ENCODE measurements around the gene CNTN4.

The CNTN4 gene

DNA sequence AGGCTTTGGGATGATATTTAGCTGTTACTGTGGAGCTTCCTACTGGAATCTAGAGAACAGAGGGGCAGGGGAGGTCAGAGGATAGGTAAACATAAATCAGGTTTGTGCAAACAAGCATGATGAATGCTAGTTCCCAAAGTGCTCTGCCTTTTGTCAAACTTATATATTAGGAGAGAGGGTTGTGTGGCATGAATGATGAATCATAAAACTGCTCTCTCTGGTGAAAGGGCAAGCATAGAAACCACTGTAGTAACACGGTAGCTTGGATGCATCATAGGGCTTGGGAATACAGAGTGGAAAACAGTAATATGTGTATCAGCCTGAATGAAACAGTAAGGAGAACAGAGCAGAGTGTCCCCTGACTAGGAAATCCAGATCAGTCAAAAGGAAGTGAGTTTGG is 524.8 kb downstream of the CNTN4 start:
- no peak for DNase-seq

DNA sequence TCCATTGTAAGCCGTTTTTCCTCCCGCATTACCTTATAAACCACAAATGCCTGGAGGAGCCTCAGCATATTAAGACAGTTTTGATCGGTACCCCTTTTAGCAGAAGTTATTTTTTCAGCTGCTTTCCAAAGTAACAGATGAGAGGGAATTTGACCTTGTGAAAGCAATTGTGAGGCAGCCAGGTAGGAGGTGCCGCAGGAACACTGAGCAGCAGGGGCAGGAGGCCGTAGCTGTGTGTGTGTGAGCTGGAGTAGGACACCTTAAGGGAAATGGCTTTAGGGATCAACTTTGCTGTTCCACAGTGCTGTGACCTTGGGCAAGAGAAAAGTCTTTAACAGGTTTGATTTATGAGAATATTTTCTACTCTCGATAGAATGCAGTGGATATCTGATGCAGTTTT is 529.5 kb downstream of the CNTN4 start:
- DNase-seq, result no peak

DNA sequence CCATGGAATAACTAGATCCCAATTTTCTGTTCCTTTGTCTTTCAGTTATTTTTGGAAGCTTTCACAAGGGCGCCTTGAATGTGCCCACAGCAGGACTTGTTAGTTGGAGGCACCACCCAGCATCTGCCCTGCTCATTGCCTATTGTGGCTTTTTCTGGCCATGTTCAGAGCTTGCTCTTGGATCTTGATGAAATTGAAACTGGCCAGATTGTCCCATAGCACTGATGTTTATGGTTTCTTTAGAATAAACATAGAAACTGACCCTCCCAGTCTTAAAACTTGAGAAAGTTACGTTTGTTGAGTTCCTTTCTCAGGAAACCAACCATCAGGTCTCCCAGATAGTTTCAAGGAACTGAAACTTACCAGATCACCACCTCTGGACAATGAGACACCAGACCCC is 536.8 kb downstream of the CNTN4 start:
- DNase-seq, result no peak

DNA sequence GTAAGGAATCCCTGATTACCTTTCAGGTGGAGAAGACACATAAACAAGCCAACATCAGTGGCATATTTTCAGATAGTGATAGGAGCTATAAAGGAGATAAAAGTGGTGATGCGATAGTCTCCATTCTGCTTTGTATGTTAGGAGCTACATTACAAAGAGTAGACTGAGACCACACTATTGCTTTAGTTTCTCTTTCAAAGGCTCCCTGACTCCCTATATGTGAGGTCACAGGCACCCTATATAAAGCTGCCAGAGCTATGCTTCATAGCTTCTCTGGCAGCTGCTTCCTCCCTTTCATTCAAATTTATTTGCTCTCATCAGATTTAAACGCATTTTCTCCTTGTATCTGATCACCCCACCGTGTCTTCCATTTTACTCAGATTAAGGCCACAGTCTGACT is 544.9 kb downstream of the CNTN4 start:
- DNase-seq, result no peak

DNA sequence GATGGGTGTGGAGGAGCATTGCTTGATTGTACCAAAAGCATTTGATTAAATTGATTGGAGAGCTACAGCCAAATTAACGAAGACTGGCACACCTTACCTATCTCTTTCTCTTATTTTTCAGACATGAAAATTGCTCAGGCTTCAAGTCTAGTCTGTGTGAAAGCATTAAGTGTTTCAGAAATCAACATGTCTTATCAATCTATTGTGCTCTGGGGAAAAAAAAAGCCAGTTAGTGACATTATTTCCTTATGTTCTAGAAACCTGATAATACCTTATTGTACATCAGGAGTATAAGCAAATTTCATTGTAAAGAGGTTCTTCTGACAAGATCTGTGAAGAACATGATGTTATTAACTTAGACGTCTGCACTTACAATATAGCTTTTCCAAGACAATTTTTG is 546.3 kb downstream of the CNTN4 start:
- no peak for DNase-seq

DNA sequence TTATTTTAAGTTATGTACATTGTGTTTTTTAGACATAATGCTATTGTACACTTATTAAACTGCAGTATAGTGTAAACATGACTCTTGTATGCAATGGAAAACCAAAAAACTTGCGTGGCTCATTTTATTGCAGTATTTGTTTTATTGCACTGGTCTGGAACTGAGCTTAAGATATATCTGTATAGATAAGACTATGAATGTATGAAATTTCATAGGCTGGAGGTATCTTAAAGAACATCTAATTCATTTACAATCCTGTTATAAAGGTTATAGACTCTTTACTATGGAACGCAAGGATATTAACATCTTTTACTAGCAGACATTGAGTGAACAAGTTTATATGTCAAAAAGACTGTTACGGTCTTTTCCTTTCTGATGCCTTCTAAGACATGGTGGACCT is 552.1 kb downstream of the CNTN4 start:
- DNase-seq, result no peak

DNA sequence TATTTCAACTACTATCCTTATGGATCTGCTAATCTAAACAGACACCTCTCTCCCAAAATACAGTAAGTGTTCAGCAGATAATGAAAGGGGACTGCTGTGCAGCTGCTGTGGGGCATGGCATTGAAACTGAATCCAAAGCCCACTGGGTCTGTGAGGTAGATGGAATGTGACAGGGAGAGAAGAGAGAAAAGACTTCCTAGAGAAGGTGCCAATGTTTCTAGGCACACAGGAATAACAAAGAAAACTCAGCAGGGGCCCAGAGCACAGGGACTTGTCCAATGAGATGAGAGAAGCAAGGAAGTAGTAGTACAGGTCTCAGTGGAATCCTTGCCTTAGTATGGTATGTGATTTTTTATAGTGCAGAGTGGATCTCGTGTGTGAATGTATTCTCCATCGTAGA is 553.7 kb downstream of the CNTN4 start:
- DNase-seq, result no peak

DNA sequence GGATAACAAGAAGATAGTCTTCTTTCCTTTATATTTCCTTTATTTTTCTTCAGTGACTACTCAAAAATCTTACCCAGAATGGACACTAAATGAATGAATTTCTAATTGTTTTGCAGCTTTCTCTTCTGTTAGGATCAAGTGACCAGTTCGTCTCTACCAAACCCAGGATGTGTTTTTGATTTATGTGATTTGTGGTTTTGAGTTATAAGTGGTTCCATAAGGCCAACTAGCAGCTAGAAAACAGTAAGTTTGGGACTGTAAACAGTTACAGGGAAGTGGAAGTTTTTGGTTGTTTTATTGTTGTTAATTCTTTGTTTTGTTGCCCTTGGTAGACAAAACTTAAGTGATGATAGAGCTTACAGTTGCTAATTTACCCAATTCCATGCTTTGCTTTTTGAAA is 555.0 kb downstream of the CNTN4 start:
- DNase-seq, result no peak

DNA sequence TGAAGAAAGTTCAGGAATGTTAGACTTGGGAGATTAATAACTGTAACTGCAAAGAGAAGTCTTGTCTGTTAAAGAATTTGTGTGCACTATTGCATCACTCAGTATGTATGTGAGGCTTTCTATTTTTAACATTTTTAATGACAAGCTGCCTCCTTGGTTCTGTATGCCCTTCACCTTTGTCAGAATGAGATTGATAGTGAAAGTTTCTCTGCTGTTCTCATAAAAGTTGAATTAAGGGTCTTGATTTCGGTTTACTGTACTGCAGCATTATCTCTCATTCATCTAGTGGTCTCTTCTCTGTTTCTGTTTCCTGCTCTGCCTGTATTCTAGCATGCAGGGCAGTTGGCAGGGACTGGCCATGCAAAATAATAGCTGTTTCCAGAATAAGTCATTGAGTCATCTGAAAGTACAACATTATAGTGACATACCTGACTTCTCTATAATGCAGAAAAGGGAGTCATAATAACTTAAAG is 556.6 kb downstream of the CNTN4 start:
- DNase-seq, result no peak

DNA sequence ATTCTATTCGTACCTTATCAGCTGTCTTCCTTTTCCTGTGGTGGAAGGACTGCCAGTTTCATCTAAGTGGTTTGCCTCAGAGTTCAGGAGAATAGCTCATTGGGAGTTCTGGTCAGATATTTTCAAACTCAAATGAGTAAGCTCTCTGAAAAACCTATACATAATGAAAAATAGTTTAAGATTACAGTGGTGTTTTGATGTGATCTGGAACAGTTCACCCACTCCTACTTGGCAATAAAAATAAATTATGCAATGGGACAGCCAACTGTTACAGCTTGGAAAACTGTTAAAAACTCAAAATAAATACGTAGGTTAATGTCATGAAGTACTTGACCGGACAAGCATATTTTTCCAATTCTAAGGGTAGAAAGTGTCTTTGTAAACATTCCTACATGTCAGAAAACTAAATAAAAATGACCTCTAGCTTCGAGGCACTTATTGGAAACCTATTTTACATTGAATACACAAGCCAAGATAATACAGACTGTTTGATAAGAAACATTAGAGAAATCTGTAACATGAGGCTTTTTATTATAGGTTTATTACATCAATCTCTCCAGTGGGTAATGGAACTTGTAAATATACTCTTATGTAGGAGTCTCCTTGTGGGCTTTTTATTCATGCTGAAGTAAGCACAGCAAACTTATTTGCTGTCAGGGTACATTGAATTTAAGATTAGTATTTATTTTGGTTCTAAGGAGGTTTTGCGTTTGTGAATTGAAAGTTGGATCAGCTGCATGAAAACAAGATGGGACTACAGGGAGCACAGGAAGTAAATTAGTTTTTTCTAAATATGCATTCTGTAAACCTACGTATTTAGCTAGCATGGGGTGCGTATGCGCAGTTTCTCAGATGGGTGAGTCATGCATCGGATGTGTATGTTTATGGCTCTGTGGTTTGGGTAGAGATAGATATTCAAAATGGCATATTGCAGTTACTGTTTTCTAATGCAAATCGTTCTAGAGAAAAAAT is 558.4 kb downstream of the CNTN4 start:
- no peak for DNase-seq

DNA sequence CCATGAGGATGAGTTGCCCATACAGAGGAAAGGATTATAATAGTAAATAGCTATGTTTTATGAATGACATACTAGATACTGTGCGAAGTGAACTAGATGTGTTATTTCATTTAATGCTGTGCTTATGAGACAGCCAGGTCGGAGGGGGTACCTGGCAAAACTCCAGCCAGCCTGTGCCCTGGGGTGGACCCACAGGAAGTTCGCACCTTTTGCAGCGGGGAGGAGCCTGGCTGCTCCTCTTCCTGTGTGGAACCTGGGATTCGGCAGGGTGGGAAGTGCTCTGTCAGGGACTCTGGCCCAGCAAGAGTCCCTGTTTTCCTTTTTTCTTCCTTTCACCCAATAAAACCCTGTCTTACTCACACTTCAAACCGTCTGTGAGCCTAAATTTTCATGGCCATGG is 559.3 kb downstream of the CNTN4 start:
- no peak for DNase-seq

DNA sequence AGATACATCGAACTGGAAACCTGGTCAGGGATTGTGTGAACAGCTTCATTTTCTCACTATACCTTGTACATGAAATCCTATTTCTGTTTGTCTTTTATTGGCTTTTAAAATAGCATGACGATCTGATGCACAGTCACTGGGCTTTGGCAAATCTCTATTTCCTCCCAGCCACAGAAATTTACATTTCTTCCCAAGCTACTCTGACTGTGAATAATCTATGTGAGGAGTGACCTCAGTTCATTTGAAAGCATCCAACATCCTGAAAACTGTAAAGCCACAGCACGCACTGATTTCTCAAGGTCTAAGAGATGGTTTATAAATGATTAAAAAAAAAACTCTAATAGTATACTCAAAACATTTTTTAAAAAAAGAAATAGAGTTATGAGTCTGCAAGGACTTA is 561.2 kb downstream of the CNTN4 start:
- DNase-seq, result no peak

DNA sequence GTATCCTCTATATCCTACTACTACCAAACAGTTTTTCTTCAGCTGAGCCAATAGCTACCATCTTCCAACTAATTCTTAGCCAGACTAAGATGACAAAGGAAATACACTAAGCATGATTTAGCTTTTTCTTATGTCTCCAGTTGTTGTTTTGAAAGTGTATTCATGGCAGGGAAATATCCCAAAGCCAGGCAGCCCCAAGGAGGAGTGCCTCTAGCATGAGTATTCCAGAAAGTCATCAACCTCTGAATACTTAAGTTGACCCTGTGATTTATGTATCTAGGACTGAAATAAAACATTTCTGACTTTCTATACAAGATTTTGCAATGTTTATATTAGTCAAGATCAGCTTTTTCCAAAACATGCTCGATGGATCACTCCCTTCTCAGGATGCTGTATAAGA is 562.4 kb downstream of the CNTN4 start:
- DNase-seq, result no peak

DNA sequence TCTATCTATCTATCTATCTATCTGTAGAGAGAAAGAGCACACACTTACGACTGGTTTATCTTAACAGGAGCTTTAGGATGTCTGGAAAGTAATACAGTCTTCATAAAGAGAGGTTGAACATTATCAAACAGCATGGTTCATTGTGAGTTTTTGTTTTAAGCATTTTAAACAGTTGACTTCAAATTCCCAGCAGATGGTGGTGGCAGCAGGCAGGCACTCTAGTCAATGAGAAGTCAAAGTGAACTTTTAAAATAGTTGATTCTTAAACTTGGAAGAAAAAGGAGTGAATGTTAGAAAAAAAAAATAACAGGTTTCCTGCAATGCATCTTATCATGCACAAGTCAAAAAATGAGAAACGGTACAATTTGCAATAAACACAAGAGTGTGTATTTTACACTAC is 578.8 kb downstream of the CNTN4 start:
- no peak for DNase-seq

DNA sequence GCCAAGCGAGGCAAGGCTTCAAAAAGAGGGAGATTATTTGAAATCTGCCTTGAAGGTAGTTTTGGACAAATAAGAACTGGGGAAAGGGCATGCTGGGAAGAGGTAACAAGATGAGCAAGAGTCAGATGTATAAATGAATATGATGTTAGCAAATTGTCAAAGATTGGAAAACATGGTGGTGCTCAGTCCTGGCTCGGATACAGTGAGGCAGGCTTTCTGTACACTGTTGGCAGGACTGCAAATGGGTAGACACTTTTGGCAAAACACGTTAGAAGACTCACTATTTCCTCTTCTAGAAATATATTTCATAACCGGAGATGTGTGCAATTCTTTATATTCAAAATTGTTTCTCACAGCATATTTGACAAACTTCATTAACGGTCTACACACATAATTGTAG is 581.6 kb downstream of the CNTN4 start:
- no peak for DNase-seq

DNA sequence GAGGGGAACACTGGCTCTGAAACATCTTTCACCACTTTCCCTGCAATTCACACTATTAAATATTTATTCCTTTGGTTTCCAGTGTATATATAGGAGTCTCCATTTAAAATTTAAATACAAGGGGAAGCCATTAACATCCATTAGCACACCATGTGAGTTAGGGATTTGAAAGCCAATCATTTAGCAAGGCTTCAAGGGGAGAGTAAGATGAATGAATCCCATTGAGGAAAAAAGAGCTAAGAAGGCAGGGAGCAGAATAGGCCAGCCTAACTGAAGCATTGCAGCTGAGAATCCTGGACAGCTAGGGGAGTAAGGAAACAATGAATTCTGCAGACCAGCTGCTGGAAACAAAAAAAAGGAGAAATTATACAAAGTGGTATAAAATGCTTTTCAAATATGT is 585.4 kb downstream of the CNTN4 start:
- DNase-seq, result no peak

DNA sequence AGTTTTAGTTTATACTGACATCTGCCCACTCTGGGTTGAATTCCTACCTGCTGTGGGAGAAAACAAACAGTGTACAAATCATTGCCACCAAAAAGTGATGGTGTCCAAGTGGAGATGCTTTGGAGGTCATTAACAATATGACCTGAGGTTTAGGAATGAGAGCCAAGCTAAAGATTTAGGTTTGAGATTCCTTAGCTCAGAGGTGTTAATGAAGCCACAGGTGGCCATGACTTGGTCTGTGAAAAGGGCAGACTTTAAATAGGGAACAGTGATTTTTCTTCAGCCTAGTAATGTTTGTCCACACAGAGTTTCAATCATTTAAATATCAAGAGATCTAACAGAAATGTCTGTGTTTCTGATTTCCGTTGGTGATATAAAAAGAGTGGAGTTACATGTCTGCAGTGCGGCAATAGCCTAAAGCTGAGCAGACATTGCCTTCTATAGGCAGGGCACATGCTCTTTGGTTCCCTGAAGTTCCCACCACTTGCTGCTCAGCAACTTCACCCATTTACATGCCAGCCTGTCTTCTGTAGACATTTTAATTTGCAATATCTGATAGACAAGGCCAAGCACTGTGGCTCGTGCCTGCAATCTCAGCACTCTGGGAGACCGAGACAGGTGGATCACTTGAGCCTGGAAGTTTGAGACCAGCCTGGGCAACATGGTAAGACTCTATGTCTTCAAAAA is 588.3 kb downstream of the CNTN4 start:
- DNase-seq, result no peak

DNA sequence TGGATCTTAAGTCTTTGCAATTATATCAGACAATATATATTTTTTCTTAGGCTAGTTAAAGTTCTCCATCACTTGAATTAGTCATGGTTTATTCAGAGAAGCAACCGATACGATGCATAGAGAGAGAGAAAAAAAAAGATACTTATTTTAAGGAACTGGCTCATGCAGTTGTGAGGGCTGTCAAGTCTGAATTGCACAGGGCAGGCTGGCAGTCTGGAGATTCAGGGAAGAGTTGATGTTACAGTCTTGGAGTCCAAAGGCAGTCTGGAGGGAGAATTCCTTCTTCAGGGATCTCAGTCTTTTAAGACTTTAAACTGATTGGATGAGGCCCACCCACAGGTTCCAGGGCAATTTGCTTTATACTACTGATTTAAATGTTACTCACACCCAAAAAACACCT is 598.9 kb downstream of the CNTN4 start:
- no peak for DNase-seq

DNA sequence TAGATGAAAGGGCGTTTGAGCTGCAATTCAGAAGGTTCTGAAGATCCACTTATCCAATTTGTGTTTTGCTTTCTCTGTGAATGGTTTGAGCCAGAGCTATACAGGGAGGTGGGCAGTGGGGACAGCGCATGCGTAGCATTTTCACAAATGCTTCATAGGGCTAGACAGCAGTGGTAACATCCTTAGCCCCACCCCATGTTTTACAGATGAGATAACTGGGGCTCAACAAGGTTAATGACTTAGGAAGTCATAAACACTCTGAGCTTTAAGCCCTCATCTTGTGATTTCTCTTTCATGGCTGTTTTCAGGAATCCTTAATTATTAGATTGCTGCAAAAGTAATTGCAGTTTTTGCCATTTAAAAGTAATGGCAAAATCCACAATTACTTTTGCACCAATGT is 602.8 kb downstream of the CNTN4 start:
- no peak for DNase-seq

DNA sequence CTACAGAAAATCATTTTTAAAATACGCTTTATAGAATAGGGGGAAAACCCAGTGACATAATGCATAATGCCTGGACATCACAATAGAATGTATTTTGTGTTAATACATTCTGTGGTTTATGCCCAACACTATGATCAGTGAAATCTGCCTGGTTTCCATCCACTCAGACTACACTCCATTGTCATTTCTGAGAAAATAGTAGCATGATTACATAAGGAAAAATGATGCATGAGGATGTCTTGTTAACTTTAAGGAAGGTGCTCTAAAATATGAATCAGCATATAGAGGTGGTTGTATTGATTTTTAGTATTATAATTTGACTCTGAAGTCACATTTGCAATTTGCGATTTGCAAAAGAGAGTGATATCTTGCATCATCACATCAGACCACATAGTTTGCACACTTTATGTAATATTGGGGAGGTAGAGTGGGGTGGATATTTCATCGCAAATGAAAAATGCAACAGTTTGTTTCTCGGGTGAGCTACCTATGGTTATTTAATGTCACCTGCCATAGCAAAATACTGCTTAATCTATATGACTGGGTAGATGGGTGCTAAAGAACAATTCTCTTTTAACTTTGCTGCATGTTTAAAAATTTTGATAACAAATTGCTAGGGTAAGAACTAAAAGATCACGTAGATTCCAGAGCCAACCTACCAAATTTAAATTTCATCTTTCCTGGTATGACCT is 607.6 kb downstream of the CNTN4 start:
- DNase-seq, result no peak

DNA sequence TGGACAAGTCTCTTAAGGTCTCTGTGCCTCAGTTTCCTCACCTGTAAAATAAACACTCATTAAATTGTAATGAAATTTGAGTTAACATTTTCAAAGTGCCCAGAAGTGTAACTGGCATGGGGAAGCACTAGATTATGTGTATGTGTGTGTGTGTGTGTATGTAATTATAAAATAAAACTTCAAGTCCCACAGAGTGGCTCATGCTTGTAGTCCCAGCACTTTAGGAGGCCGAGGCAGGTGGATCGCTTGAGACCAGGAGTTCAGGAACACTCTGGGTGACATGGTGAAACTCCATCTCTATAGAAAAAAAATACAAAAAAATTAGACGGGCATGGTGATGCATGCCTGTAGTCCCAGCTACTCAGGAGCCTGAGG is 608.2 kb downstream of the CNTN4 start:
- no peak for DNase-seq

DNA sequence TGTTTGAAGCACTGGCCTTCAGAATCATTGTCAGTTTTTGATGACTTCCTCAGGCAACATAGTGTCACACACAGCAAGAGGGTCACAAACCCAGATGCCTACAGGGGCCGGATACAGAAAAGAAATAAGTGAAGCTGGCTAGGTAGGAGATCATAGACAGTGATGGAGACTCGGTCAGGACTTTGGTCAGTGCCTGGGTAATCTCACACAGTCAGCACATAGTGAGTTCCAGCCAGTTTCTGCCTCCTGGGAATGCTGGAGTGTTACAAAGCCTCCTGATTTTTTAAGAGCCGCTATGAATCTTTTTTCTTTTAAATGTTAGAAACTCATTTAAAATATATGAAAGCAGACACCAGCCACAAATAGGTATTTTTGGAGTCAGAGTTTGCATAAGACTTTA is 612.4 kb downstream of the CNTN4 start:
- DNase-seq, result no peak

DNA sequence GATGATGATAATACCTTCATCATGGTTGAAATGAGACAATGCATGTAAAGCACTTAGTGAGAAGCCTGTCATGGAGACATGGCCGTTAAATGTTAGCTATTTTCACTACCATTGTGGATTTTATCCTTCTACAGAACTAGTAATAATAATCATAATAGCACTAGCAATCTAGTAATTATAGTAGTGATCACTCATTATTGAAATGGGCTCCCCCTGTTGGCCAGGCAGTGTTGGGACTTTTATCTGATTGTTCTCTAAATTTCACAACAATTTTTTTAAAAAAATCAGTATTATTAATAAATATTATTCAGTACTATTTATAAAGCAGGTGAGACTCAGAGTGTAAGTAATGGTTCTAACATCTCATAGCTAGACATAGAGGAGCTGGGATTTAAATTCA is 615.3 kb downstream of the CNTN4 start:
- DNase-seq, result no peak

DNA sequence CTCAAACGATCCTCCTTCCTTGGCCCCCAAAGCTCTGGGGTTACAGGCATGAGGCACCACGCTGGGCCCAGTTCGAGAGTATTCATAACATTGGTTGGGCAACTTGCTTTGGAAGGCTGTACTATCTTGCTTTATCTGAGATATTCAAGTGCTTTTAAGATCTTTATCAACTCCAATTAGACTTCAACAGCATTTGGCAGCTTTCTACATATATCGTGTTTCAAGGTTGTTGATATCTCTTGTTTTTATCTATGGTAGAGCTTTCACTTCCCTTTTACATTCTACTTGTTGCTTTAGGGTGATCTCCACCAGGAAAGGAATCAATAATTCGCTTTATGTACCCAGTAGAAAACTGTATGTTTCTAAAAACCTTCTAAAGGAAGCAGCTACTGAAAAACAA is 616.2 kb downstream of the CNTN4 start:
- DNase-seq, result no peak

Data from GDM1 (cell line).